ENCODE measurements around the gene BCL2L1.
"Not testable (repeated sequence)": the region's sequence is repeated elsewhere in the genome, so short reads cannot be mapped to it uniquely, and the experiment has no call there.

BCL2L1 gene

DNA sequence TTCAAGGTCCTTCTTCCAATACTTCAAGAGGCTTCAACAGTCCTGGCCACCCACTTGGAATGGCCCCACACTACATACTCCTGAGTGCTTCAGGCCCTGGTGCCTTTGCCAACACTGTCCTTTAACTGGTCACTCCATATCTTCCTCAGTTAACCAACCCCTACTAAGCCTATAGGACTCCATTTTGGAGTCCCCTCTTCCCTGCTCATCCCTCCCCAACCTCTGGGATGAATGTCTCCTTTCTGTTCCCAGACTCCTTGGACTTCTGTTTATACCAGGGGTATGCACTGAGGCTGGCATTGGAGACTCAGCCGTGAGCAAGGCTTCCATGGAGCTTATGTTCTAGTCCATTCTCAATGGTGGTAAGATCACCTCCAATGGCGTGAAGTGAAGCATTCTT is 51.3 kb downstream of the BCL2L1 start:
- TF ChIP-seq CTCF (IDR thresholded peaks at IDR 0.05; ENCODE audit: low read depth, low read length) = no peak
- DNase-seq (ENCODE audit: low read depth in 2 of 2) = no peak

GRCh38 chr20:31670371-31671228 is 52.1 kb downstream of the BCL2L1 start:
- no peak for TF ChIP-seq CTCF (IDR thresholded peaks at IDR 0.05; ENCODE audit: low read depth, low read length)
- no peak overlapping the region for H3K4me3 ChIP-seq (replicated peaks in 1 of 2; ENCODE audit: low read depth in 2 of 2, low read length in 2 of 2)
- DNase-seq (ENCODE audit: low read depth in 2 of 2) = no peak

More for the DNA sequence above, 51.3 kb downstream of the BCL2L1 start:
- no peak overlapping the region for H3K4me3 ChIP-seq (replicated peaks in 1 of 2; ENCODE audit: low read depth in 2 of 2, low read length in 2 of 2)

DNA sequence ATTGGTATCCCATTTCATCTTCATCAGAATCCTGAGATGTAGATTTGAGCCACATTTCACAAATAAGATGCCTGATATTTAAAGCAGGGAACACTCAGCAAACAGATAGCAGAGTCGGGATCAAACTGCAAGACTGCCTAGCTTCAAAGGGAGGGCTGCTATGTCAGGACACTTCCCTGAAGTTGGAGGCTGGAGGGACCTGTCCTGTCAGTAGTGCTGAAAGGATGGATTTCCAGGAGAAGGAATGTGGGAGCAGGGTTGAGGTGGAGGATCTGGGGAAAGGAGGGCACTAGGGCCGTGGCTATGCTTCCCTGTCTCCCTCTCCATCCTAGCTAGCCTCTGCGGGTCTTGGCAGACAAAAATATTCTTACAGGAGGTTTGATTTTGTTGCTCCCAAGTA is 52.8 kb downstream of the BCL2L1 start:
- DNase-seq (ENCODE audit: low read depth in 2 of 2) = no peak
- H3K4me3 ChIP-seq (replicated peaks in 1 of 2; ENCODE audit: low read depth in 2 of 2, low read length in 2 of 2) = no peak overlapping the region
- no peak for TF ChIP-seq CTCF (IDR thresholded peaks at IDR 0.05; ENCODE audit: low read depth, low read length)

- H3K4me3 ChIP-seq (replicated peaks in 1 of 2; ENCODE audit: low read depth in 2 of 2, low read length in 2 of 2); DNase-seq (ENCODE audit: low read depth in 2 of 2): not testable (repeated sequence)
Measured at GRCh38 chr20:31668944-31669343, 53.7 kb downstream of the BCL2L1 start.

DNA sequence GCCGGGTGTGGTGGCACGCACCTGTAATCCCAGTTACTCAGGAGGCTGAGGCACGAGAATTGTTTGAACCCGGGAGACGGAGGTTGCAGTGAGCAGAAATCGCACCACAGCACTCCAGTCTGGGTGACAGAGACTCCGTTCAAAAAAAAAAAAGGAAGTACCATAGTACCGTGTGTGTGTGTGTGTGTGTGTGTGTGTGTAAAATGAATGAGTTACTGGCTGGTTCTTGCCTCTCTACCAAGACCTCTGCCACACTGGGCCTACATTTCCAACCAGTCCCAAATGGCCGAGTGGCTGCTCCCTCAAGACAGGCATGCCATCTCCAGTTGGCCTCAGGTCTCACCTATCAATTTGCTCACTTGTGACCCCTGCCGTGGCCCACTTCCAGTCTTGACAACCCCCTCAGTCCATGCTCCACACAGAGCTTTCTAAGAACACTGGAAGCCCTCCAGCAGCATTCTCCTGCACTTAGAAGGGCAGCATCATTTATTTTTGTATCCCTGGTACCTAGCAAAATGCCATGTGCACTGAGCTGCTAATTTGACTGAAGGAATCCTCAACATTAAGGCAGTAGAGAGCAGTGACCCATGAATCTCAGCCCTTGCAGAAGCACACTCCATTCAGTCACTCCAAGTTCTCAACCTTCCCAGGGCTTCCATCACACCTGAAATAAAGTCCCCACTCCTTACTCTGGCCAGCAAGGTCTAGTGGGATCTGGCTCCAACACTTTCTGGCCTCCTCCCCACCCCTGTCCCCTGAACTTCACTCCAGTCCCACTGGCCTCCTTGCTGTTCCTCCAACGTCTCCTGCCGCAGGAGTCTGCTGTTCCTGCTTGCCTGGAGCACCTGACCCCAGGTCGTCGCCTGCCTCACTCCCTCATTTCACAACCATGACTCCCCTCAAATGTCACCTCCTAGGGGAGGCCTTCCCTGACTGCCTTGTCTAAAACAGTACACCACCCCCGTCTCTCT is 55.1 kb downstream of the BCL2L1 start:
- H3K4me3 ChIP-seq (replicated peaks in 1 of 2; ENCODE audit: low read depth in 2 of 2, low read length in 2 of 2) = no peak overlapping the region
- TF ChIP-seq CTCF (IDR thresholded peaks at IDR 0.05; ENCODE audit: low read depth, low read length) = no peak
- DNase-seq (ENCODE audit: low read depth in 2 of 2) = no peak

- DNase-seq (ENCODE audit: low read depth in 2 of 2) = no peak
- H3K4me3 ChIP-seq (replicated peaks in 1 of 2; ENCODE audit: low read depth in 2 of 2, low read length in 2 of 2) = no peak overlapping the region
- no peak for TF ChIP-seq CTCF (IDR thresholded peaks at IDR 0.05; ENCODE audit: low read depth, low read length)
Measured at GRCh38 chr20:31666258-31667042, 56.2 kb downstream of the BCL2L1 start.

All from cardiac fibroblast (primary cell).